Hepatocyte (in vitro differentiated cells): ENCODE results near the gene ERFL.

Source experiments
- EZH2 ChIP-seq: fragments of 200-600 bp; sonication (generic); IDR thresholded peaks from 2 replicates; pipeline ENCODE4 v1.6.1; 2016; ENCODE audit warnings: antibody characterized with exemption, mild to moderate bottlenecking, borderline replicate concordance
- EZH2phosphoT487 ChIP-seq: fragments of 200-600 bp; sonication (generic); IDR thresholded peaks from one replicate; pipeline ENCODE4 v1.6.1; 2018; ENCODE audit warnings: antibody characterized with exemption, mild to moderate bottlenecking, low read depth, moderate library complexity; ENCODE audit not compliant: unreplicated experiment, severe bottlenecking
- TF ChIP-seq, protein P1 (sequence below): fragments of 200-600 bp; sonication (generic); IDR thresholded peaks from 2 replicates; pipeline ENCODE4 v1.5.1; 2016; ENCODE audit warnings: antibody characterized with exemption, mild to moderate bottlenecking; ENCODE audit not compliant: poor library complexity

GRCh38 chr19:41897181-41897580 is 31.1 kb downstream of the ERFL start:
- TF ChIP-seq, protein P1, sequence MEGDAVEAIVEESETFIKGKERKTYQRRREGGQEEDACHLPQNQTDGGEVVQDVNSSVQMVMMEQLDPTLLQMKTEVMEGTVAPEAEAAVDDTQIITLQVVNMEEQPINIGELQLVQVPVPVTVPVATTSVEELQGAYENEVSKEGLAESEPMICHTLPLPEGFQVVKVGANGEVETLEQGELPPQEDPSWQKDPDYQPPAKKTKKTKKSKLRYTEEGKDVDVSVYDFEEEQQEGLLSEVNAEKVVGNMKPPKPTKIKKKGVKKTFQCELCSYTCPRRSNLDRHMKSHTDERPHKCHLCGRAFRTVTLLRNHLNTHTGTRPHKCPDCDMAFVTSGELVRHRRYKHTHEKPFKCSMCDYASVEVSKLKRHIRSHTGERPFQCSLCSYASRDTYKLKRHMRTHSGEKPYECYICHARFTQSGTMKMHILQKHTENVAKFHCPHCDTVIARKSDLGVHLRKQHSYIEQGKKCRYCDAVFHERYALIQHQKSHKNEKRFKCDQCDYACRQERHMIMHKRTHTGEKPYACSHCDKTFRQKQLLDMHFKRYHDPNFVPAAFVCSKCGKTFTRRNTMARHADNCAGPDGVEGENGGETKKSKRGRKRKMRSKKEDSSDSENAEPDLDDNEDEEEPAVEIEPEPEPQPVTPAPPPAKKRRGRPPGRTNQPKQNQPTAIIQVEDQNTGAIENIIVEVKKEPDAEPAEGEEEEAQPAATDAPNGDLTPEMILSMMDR = no peak
- no peak for TF ChIP-seq EZH2
- no peak for TF ChIP-seq EZH2phosphoT487
